K562 (cell line): Measurements from ENCODE around the gene EVI5. TPM values are rescaled to one million over a fixed set of nuclear protein-coding genes. Genes with fewer than 3 reads are reported as not detected.
A peak's percentile ranks its signal among the peaks of the same experiment; 100 is the strongest.

ENCODE experiments used
- ATAC-seq: fragments of 200-7000 bp; cut with Tn5 transposase; 3 replicates; pipeline ENCODE4 v1.9.1; 2020; ENCODE audit warnings: moderate library complexity
- BruUV-seq: library from RNA; stranded (reverse); fragments of 400-500 nt; replicated peaks from 2 replicates; lab custom pipeline; 2021; lab: Mats Ljungman, UMichigan
- CTCF ChIA-PET: fragments of 300-600 bp; formaldehyde crosslinking; extraction: SDS; loops from one replicate; lab custom pipeline; 2021; ENCODE audit warnings: low intra/inter-chr PET ratio; lab: Yijun Ruan, JAX
- POLR2A ChIA-PET: fragments of 300-600, 350-650 bp; sonication (Branson Sonifier 250); formaldehyde crosslinking; extraction: SDS; loops from one replicate; lab custom pipeline; 2021; ENCODE audit warnings: antibody characterized with exemption, inconsistent platforms; lab: Yijun Ruan, JAX
- DNase-seq, 4 experiments: peaks; one replicate each; pipeline versions ENCODE4 v3.0.0 to v3.0.0-alpha.2; 2011 to 2018; ENCODE audit warnings: low spot score in 3 of 4, mixed read lengths in 3 of 4; ENCODE audit errors: extremely low read depth in 1 of 4
- FAIRE-seq: peaks from 2 replicates; lab custom pipeline; 2011; peaks lifted over from hg19 to GRCh38; lab: Jason Lieb, UNC
- H2AFZ ChIP-seq: 2 replicates; pipeline ENCODE4 v1.6.0; 2011; ENCODE audit warnings: low read depth, low read length, control low read depth, inconsistent platforms
- H3K27ac ChIP-seq: fragments of 200-600 bp; 3 replicates; pipeline ENCODE4 v1.8.0; 2011; ENCODE audit warnings: low read depth, mild to moderate bottlenecking, control low read depth, inconsistent platforms, low read length, moderate library complexity, mixed read lengths; ENCODE audit errors: extremely low read depth
- H3K27me3 ChIP-seq, 2 experiments: fragments of 300-600 bp in 1 of 2; 2 replicates in 1 of 2; 3 replicates in 1 of 2; pipeline versions ENCODE4 v1.6.0 to v1.8.0; 2011; ENCODE audit warnings: inconsistent platforms in 2 of 2, low read length in 2 of 2, mild to moderate bottlenecking in 1 of 2, mixed read lengths in 1 of 2, moderate library complexity in 1 of 2; ENCODE audit not compliant: control insufficient read depth in 2 of 2, insufficient read depth in 2 of 2
- H3K36me3 ChIP-seq: fragments of 300-600 bp; 3 replicates; pipeline ENCODE4 v1.8.0; 2011; ENCODE audit warnings: mild to moderate bottlenecking, low read length, inconsistent platforms; ENCODE audit not compliant: control insufficient read depth, insufficient read depth
- H3K4me1 ChIP-seq, 2 experiments: fragments of 200-600 bp in 1 of 2; replicated peaks in 1 of 2; 2 replicates in 1 of 2; 3 replicates in 1 of 2; pipeline versions ENCODE4 v1.5.1 to v1.8.0; 2011; ENCODE audit warnings: inconsistent platforms in 2 of 2, low read length in 2 of 2, mild to moderate bottlenecking in 1 of 2, mixed read lengths in 1 of 2, moderate library complexity in 1 of 2; ENCODE audit not compliant: control insufficient read depth in 2 of 2, insufficient read depth in 2 of 2
- H3K4me2 ChIP-seq: 2 replicates; pipeline ENCODE4 v1.6.1; 2011; ENCODE audit warnings: low read length, control low read depth, inconsistent platforms, mixed read lengths; ENCODE audit not compliant: insufficient read depth
- H3K4me3 ChIP-seq: fragments of 200-600 bp; sonication (generic), shearing (Covaris generic); 2 replicates; pipeline ENCODE4 v1.5.1; 2016; ENCODE audit warnings: control low read depth, inconsistent platforms
- H3K79me2 ChIP-seq: fragments of 200-600 bp; 3 replicates; pipeline ENCODE4 v1.8.0; 2011; ENCODE audit warnings: low read length, inconsistent platforms; ENCODE audit not compliant: control insufficient read depth, insufficient read depth
- H3K9ac ChIP-seq, 2 experiments: 2 replicates each; pipeline versions ENCODE4 v1.6.0 to v1.6.1; 2011; ENCODE audit warnings: low read depth in 2 of 2, low read length in 2 of 2, control low read depth in 1 of 2, inconsistent platforms in 1 of 2, mild to moderate bottlenecking in 1 of 2, mixed read lengths in 1 of 2; ENCODE audit not compliant: insufficient read depth in 1 of 2
- H3K9me1 ChIP-seq: one replicate; pipeline ENCODE4 v1.6.0; 2011; ENCODE audit warnings: inconsistent platforms, mild to moderate bottlenecking, low read length, moderate library complexity; ENCODE audit not compliant: control insufficient read depth, insufficient read depth
- H3K9me3 ChIP-seq: replicated peaks from 2 replicates; pipeline ENCODE4 v1.5.1; 2011; ENCODE audit warnings: low read depth, low read length, inconsistent platforms; ENCODE audit not compliant: control insufficient read depth, insufficient read depth
- H4K20me1 ChIP-seq: replicated peaks from 2 replicates; pipeline ENCODE4 v1.6.1; 2011; ENCODE audit warnings: low read length, inconsistent platforms, mixed read lengths; ENCODE audit not compliant: control insufficient read depth, insufficient read depth
- BRD4 ChIP-seq: fragments of 200-600 bp; sonication (generic); IDR thresholded peaks from 2 replicates; pipeline ENCODE4 v1.6.1; 2017; ENCODE audit warnings: inconsistent platforms
- HMGXB4 ChIP-seq: sonication (generic); formaldehyde crosslinking; IDR thresholded peaks from 2 replicates; pipeline ENCODE4 v1.8.1; 2023; ENCODE audit warnings: mild to moderate bottlenecking, missing genetic modification reagents
- POLR2B ChIP-seq: fragments of 450-650 bp; IDR thresholded peaks from 2 replicates; pipeline ENCODE4 v1.6.1; 2018; ENCODE audit warnings: low read depth; ENCODE audit not compliant: partially characterized antibody
- RNF219 ChIP-seq: fragments of 250-450 bp; sonication (Bioruptor Pico); IDR thresholded peaks from 2 replicates; pipeline ENCODE4 v1.5.0; 2022; ENCODE audit warnings: mild to moderate bottlenecking
- SAP30 ChIP-seq: fragments of 200-600 bp; sonication (generic); IDR thresholded peaks from 2 replicates; pipeline ENCODE4 v1.6.1; 2012; ENCODE audit warnings: borderline replicate concordance, low read depth, mild to moderate bottlenecking, moderate library complexity, low read length, control low read depth, inconsistent platforms; ENCODE audit not compliant: insufficient read depth, poor library complexity, severe bottlenecking
- ZBTB1 ChIP-seq: sonication (generic); formaldehyde crosslinking; IDR thresholded peaks from 2 replicates; pipeline ENCODE4 v1.8.1; 2023; ENCODE audit warnings: missing genetic modification reagents, low read depth, mild to moderate bottlenecking, borderline replicate concordance
- ZNF143 ChIP-seq: sonication (generic); formaldehyde crosslinking; IDR thresholded peaks from 2 replicates; pipeline ENCODE4 v1.9.0; 2022; ENCODE audit warnings: mild to moderate bottlenecking, missing genetic modification reagents
- ZNF197 ChIP-seq: fragments of 200-800 bp; sonication (Bioruptor generic); IDR thresholded peaks from 2 replicates; pipeline ENCODE4 v1.6.1; 2016; ENCODE audit warnings: low read depth, missing genetic modification characterization, missing compliant biosample characterization
- ZNF764 ChIP-seq: fragments of 250-450 bp; sonication (Bioruptor Pico); IDR thresholded peaks from 2 replicates; pipeline ENCODE4 v1.4.0; 2020; ENCODE audit warnings: low read depth, mild to moderate bottlenecking, moderate library complexity
- WGBS: fragments of 100-300 bp; shearing (Covaris generic); methylation state at CpG from one replicate; pipeline ENCODE4 v1.1.6; 2016; ENCODE audit warnings: low coverage, mixed read lengths; ENCODE audit not compliant: insufficient coverage; ENCODE audit errors: missing lambda C conversion rate; 5-methylcytosine and 5-hydroxymethylcytosine counted together
- in situ Hi-C: fragments of 300-500 bp; cut with MboI; formaldehyde crosslinking; loops from 4 replicates; pipeline ENCODE4 v1.15.0; 2018; ENCODE audit warnings: inconsistent platforms, mixed read lengths
- intact Hi-C: fragments of 100-400 bp; cut with micrococcal nuclease; formaldehyde crosslinking; loops from 2 replicates; pipeline ENCODE4 v1.14.2; 2022
- polyA plus RNA-seq, 8 experiments: library from polyadenylated mRNA; depleted of rRNA in 4 of 8; stranded (reverse) in 5 of 8; unstranded in 3 of 8; fragments of >200 nt; fragmentation: Nextera tagmentation in 2 of 8; fragmentation: Illumina TruSeq in 1 of 8; extraction: Ambion mirVana in 2 of 8; extraction: Trizol in 1 of 8; gene quantifications; 2 replicates each; pipeline versions ENCODE4 v1.2.1 to v1.2.3, GENCODE V29; 2011 to 2014; ENCODE audit warnings: inconsistent platforms in 1 of 8, missing spikeins in 1 of 8
- total RNA-seq, 7 experiments: library from RNA; depleted of rRNA in 6 of 7; stranded (reverse); fragments of >200 nt in 6 of 7; fragmentation: Illumina TruSeq in 2 of 7; extraction: Trizol in 2 of 7; gene quantifications; 2 replicates each; pipeline versions ENCODE4 v1.2.1 to v1.2.3, GENCODE V29; 2011 to 2021; ENCODE audit warnings: low replicate concordance in 1 of 7
- TF ChIP-seq, protein P1 (sequence below): fragments of 450-650 bp; IDR thresholded peaks from 2 replicates; pipeline ENCODE4 v1.6.1; 2016
- TF ChIP-seq, protein P2 (sequence below): sonication (generic); formaldehyde crosslinking; IDR thresholded peaks from 2 replicates; pipeline ENCODE4 v1.8.0; 2022; ENCODE audit warnings: missing genetic modification reagents, mild to moderate bottlenecking, moderate library complexity, borderline replicate concordance
- TF ChIP-seq, protein P3 (sequence below), 2 experiments: fragments of 200-800 bp in 1 of 2; sonication (Bioruptor generic) in 1 of 2; sonication (generic) in 1 of 2; formaldehyde crosslinking in 1 of 2; IDR thresholded peaks in 1 of 2; conservative IDR thresholded peaks in 1 of 2; 2 replicates each; pipeline versions ENCODE4 v1.5.0 to v1.6.1; 2016 to 2020; ENCODE audit warnings: missing compliant biosample characterization in 1 of 2, missing genetic modification characterization in 1 of 2, missing genetic modification reagents in 1 of 2

The EVI5 gene
- total and polyA plus RNA-seq, 9 of the 15 experiments (the other 6 are each of a cell fraction or from before 2014, with no cell fraction given), result 1.7 to 50.1 (median 13.7) TPM

DNA sequence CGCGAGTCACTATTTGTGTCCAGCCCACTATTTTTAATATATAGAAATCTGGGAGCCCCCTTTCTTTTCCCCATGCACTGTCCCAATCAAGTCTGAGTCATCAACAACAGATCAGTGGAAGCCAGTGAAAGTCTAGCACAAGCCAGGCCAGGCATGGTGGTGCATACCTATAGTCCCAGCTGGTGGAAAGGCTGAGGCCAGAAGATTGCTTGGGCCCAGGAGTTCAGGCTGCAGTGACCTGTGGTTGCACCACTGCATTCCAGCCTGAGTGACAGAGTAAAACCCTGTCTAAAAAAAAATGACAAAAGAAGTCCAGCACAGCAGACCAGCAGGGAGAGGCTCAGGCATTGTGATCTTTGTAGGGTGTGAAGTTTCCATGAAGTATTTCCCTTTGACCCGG, 38.0 kb upstream of the EVI5 start (continued):
- TF ChIP-seq, protein P1, sequence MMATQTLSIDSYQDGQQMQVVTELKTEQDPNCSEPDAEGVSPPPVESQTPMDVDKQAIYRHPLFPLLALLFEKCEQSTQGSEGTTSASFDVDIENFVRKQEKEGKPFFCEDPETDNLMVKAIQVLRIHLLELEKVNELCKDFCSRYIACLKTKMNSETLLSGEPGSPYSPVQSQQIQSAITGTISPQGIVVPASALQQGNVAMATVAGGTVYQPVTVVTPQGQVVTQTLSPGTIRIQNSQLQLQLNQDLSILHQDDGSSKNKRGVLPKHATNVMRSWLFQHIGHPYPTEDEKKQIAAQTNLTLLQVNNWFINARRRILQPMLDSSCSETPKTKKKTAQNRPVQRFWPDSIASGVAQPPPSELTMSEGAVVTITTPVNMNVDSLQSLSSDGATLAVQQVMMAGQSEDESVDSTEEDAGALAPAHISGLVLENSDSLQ, result peak; percentile 47
- TF ChIP-seq, all 486 proteins: peak for 6

DNA sequence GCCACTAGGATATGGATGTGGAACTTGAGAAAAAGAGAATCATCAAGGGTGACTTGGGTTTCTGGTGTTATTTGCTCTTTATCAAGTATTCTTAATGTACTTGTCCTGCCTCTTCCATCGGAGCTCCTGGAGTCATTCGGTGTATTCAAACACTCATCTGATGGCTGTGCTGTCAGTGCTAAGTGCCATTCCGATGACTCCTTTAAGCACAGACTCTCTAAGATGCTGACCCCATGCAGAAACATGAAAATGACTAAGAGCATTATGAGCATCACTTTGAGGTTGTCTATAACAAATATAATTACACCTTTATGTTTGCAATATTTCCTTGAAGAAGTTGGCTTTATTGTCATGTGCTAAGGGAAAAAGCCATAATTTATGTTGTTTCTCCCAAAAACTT, 35.6 kb upstream of the EVI5 start:
- ChIA-PET POLR2A (interaction anchor here (3.4 kb wide), 1 partner anchor 11 kb away, joined by 12 read pairs; the partner anchor contains the start of gene RPL5), CTCF (no interaction called here)
- FAIRE-seq, result no peak
- intact Hi-C loops, result no loop called here
- H3K4me1 ChIP-seq, result no peaks in the 10 kb centered on the region
- H3K9ac ChIP-seq, result no peak overlapping the region
- H3K9me3 ChIP-seq, result no peaks in the 10 kb centered on the region
- H2AFZ ChIP-seq, result no peak overlapping the region
- no peak for ATAC-seq
- no peak overlapping the region for H3K4me3 ChIP-seq
- no peaks in the 10 kb centered on the region for H3K9me1 ChIP-seq
- 63% methylated on average over 3 of the region's 3 CpGs for WGBS
- H3K27me3 ChIP-seq, result no peaks in the 10 kb centered on the region
- H3K36me3 ChIP-seq, result no peaks in the 10 kb centered on the region
- no peak for DNase-seq
- BruUV-seq, result no TSS peak
- in situ Hi-C loops, result no loop called here
- no peak overlapping the region for H3K4me2 ChIP-seq
- H4K20me1 ChIP-seq, result no peaks in the 10 kb centered on the region
- H3K27ac ChIP-seq, result no peak overlapping the region
- H3K79me2 ChIP-seq, result no peaks in the 10 kb centered on the region
- TF ChIP-seq ZNF197 (CRISPR knock-in tag) (no peak), HMGXB4 (CRISPR knock-in tag) (no peak), POLR2B (no peak), SAP30 (no peak), RNF219 (CRISPR knock-in tag) (no peak), ZNF143 (CRISPR knock-in tag) (no peak), BRD4 (no peak), ZNF764 (CRISPR knock-in tag) (no peak), ZBTB1 (no peak)
- TF ChIP-seq, protein P2, sequence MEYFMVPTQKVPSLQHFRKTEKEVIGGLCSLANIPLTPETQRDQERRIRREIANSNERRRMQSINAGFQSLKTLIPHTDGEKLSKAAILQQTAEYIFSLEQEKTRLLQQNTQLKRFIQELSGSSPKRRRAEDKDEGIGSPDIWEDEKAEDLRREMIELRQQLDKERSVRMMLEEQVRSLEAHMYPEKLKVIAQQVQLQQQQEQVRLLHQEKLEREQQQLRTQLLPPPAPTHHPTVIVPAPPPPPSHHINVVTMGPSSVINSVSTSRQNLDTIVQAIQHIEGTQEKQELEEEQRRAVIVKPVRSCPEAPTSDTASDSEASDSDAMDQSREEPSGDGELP (CRISPR knock-in tag), result no peak
- TF ChIP-seq, protein P3, sequence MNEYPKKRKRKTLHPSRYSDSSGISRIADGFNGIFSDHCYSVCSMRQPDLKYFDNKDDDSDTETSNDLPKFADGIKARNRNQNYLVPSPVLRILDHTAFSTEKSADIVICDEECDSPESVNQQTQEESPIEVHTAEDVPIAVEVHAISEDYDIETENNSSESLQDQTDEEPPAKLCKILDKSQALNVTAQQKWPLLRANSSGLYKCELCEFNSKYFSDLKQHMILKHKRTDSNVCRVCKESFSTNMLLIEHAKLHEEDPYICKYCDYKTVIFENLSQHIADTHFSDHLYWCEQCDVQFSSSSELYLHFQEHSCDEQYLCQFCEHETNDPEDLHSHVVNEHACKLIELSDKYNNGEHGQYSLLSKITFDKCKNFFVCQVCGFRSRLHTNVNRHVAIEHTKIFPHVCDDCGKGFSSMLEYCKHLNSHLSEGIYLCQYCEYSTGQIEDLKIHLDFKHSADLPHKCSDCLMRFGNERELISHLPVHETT (CRISPR knock-in tag; conservative IDR thresholded peaks at IDR 0.05 in 1 of 2, IDR thresholded peaks at IDR 0.05 in 1 of 2), result no peak
